Measurements from ENCODE around the gene COL4A2. TPM values are rescaled to one million over a fixed set of nuclear protein-coding genes. Genes with fewer than 3 reads are reported as not detected.

The COL4A2 gene
- total RNA-seq, 1 experiment from 2014 or later = 1.6 TPM

DNA sequence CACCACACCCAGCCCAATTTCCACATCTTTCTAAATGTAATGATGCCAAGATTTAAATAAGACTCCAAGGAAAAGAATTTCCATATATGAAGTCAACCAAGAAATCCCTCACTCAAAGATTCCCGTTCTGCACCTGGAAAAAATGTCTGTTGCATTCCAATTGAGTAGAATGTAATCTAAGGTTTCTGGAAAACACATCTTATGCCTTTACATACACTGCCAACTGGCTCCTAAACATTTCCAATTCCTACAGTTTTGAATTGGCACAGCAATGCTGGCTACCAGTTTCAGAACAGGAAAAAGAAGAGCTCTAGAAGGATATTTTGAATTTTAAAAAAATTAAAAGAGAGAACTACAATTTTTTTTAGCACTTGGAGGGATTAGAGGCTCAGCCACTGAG is 43.0 kb downstream of the COL4A2 start (continued):
- TF ChIP-seq, protein P1, sequence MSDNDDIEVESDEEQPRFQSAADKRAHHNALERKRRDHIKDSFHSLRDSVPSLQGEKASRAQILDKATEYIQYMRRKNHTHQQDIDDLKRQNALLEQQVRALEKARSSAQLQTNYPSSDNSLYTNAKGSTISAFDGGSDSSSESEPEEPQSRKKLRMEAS (IDR thresholded peaks at IDR 0.05) = no peak

- H3K9me3 ChIP-seq (ENCODE audit: control insufficient read depth in 1 of 2, insufficient read depth in 1 of 2, low read depth in 1 of 2, low read length in 2 of 2) = no peaks in the 10 kb centered on the region
- DNase-seq (ENCODE audit: low read depth, low spot score) = no peak
- H2AFZ ChIP-seq (ENCODE audit: low read depth, low read length, poor library complexity, severe bottlenecking) = no peak overlapping the region
- H3K36me3 ChIP-seq (ENCODE audit: control insufficient read depth in 1 of 2, insufficient read depth in 2 of 2, low read length in 2 of 2) = no peaks in the 10 kb centered on the region
- no TSS peak for BruUV-seq (replicated peaks)
- no peak overlapping the region for H3K4me2 ChIP-seq (ENCODE audit: low read length)
- no peaks in the 10 kb centered on the region for H4K20me1 ChIP-seq (ENCODE audit: insufficient read depth)
- peaks cover 4% of the 10 kb centered on the region; the same call in 1 of the 2 replicates for H3K27me3 ChIP-seq (ENCODE audit: insufficient read depth, low read length)
- H3K79me2 ChIP-seq (ENCODE audit: insufficient read depth, low read length) = no peaks in the 10 kb centered on the region
- intact Hi-C loops (cut with micrococcal nuclease) = no loop called here
- ChIA-PET RAD21 (ENCODE audit: low non-redundant PET in 1 of 2, low total read pairs in 2 of 2, uncharacterized antibody in 2 of 2, unreplicated experiment in 2 of 2) (no interaction called here), POLR2A (no interaction called here), CTCF (no interaction called here)
- H3K4me1 ChIP-seq (ENCODE audit: control insufficient read depth in 1 of 2, insufficient read depth in 2 of 2, low read length in 2 of 2) = peaks cover 12 to 29% of the 10 kb centered on the region in 2 experiments
- H3K27ac ChIP-seq (ENCODE audit: low read depth, low read length) = no peak overlapping the region
- H3K9ac ChIP-seq (ENCODE audit: low read length) = no peak overlapping the region
- ATAC-seq = no peak
- TF ChIP-seq RAD21 (IDR thresholded peaks at IDR 0.05; ENCODE audit: low read depth) (no peak), SRF (IDR thresholded peaks at IDR 0.05; ENCODE audit: low read depth) (no peak), EZH2 (IDR thresholded peaks at IDR 0.05) (no peak), EGR1 (IDR thresholded peaks at IDR 0.05; ENCODE audit: low read depth) (no peak), TCF7L2 (IDR thresholded peaks at IDR 0.05; ENCODE audit: borderline replicate concordance, extremely low read depth, insufficient read depth, insufficient read length) (no peak), YY1 (IDR thresholded peaks at IDR 0.05; ENCODE audit: extremely low read depth, insufficient replicate concordance, low read depth, low read length) (no peak), ELF1 (IDR thresholded peaks at IDR 0.05; ENCODE audit: borderline replicate concordance, low read depth) (no peak)
- TF ChIP-seq, protein P1 (IDR thresholded peaks at IDR 0.05) = no peak
- H3K9me2 ChIP-seq (ENCODE audit: insufficient read depth) = no peaks in the 10 kb centered on the region; the same call in 1 of the 2 replicates
- no peak overlapping the region for H3K4me3 ChIP-seq (replicated peaks in 1 of 2; ENCODE audit: low read depth in 1 of 2, low read length in 2 of 2)
Observed at GRCh38 chr13:110350509-110350908, 43.4 kb downstream of the COL4A2 start.
